Activated CD8-positive, alpha-beta memory T cell treated with anti-CD3 and anti-CD28 coated beads, Interleukin-2, amount 50 U/mL, for 1 hour (primary cell): ENCODE results near the gene AFMID.

Experiments
- DNase-seq: peaks from one replicate; pipeline ENCODE4 v3.0.0-alpha.2; 2020; ENCODE audit errors: extremely low read depth

The AFMID gene

GRCh38 chr17:78180083-78180482 is 7.1 kb upstream of the AFMID start:
- DNase-seq = no peak

- no peak for DNase-seq
These were observed 6.7 kb upstream of the AFMID start for GRCh38 chr17:78180508-78180907.

- no peak for DNase-seq
These were observed 4.7 kb upstream of the AFMID start for GRCh38 chr17:78182504-78182903.

- DNase-seq = no peak
These were observed 3.2 kb upstream of the AFMID start for GRCh38 chr17:78183916-78184315.

- no peak for DNase-seq
These were observed 2.8 kb upstream of the AFMID start for GRCh38 chr17:78184351-78184750.

- no peak for DNase-seq
These were observed 2.3 kb upstream of the AFMID start for GRCh38 chr17:78184868-78185267.

GRCh38 chr17:78185981-78186691 is 1.0 kb upstream of the AFMID start:
- DNase-seq = no peak

- no peak for DNase-seq
These were observed 9.6 kb downstream of the AFMID start for GRCh38 chr17:78196716-78197115.

GRCh38 chr17:78197147-78197832 is 10.1 kb downstream of the AFMID start:
- no peak for DNase-seq

- DNase-seq = no peak
These were observed 13.3 kb downstream of the AFMID start for GRCh38 chr17:78200451-78200850.

GRCh38 chr17:78202666-78203065 is 15.5 kb downstream of the AFMID start:
- DNase-seq = no peak

- no peak for DNase-seq
These were observed 17.4 kb downstream of the AFMID start for GRCh38 chr17:78204387-78205123.

- no peak for DNase-seq
These were observed 18.1 kb downstream of the AFMID start for GRCh38 chr17:78205124-78205775.

GRCh38 chr17:78206298-78206697 is 19.1 kb downstream of the AFMID start:
- DNase-seq = no peak

GRCh38 chr17:78208486-78208885 is 21.3 kb downstream of the AFMID start:
- DNase-seq = no peak

GRCh38 chr17:78210111-78210510 is 22.9 kb downstream of the AFMID start:
- no peak for DNase-seq

- no peak for DNase-seq
These were observed 23.9 kb downstream of the AFMID start for GRCh38 chr17:78211032-78211431.

GRCh38 chr17:78214016-78214705 is 27.0 kb downstream of the AFMID start, which contains the start of gene BIRC5:
Gene BIRC5, plus strand, starts transcription at chr17:78214253. Its CDS starts 64 bp downstream, at chr17:78214317.
- DNase-seq = peak; percentile 65

GRCh38 chr17:78214706-78215061 is 27.5 kb downstream of the AFMID start:
- no peak for DNase-seq

- DNase-seq = no peak
These were observed 32.4 kb downstream of the AFMID start for GRCh38 chr17:78219396-78220150.

- no peak for DNase-seq
These were observed 35.9 kb downstream of the AFMID start for GRCh38 chr17:78223061-78223460.
